Activated CD4-positive, alpha-beta T cell treated with anti-CD3 and anti-CD28 coated beads for 48 hours (primary cell): Measurements from ENCODE around the gene CES2.
A peak's percentile ranks its signal among the peaks of the same experiment; 100 is the strongest.
"Not testable (repeated sequence)": the region's sequence is repeated elsewhere in the genome, so short reads cannot be mapped to it uniquely, and the experiment has no call there.

Source experiments
- DNase-seq: peaks from one replicate; pipeline ENCODE4 v3.0.0-alpha.2; 2020

CES2 gene

DNA sequence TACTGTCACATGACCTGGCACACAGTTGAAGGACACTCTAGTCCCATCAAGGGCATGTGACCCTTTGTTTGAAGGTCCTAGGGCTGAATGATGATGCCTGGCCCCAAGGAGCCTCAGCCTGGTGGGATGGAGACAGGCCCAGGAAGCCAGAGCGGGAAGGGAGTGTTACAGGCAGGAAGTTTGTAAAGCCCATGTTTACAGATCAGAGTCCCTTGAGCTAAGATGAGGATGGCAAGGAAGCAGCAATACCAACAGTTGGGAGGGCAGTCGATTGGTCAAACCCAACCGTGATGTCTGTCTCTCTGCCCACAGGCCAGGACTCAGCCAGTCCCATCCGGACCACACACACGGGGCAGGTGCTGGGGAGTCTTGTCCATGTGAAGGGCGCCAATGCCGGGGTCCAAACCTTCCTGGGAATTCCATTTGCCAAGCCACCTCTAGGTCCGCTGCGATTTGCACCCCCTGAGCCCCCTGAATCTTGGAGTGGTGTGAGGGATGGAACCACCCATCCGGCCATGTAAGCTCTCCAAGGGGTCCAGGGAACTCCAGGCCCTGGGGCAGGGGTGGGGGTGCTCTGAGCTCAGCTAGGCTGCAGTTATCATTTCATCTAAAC, 2.5 kb downstream of the CES2 start:
- no peak for DNase-seq

DNA sequence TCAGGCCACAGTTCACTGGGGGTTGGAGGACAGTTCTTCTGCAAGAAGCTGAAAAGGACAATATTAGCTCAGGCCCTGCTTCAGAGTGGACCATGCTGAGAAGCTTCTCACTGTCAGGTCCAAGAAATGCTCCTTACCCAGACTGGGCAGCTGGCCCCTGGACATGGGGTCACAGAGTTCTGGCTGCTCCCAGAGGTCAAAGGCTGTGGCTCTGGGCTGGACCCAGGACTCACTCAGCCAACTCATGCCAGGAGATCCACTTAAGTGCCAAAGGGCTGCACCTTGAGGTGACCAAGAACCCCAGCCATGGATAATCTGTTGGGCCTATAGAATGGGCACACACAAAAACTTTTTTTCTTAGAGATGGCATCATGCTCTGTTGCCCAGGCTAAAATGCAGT, 4.0 kb downstream of the CES2 start:
- no peak for DNase-seq

DNA sequence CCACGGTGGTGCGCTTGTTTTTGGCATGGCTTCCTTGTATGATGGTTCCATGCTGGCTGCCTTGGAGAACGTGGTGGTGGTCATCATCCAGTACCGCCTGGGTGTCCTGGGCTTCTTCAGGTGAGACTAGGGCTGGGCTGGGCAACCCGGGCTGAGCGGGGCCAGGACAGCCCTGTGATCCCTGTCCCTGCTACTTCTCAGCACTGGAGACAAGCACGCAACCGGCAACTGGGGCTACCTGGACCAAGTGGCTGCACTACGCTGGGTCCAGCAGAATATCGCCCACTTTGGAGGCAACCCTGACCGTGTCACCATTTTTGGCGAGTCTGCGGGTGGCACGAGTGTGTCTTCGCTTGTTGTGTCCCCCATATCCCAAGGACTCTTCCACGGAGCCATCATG, 4.9 kb downstream of the CES2 start:
- DNase-seq, result no peak

DNA sequence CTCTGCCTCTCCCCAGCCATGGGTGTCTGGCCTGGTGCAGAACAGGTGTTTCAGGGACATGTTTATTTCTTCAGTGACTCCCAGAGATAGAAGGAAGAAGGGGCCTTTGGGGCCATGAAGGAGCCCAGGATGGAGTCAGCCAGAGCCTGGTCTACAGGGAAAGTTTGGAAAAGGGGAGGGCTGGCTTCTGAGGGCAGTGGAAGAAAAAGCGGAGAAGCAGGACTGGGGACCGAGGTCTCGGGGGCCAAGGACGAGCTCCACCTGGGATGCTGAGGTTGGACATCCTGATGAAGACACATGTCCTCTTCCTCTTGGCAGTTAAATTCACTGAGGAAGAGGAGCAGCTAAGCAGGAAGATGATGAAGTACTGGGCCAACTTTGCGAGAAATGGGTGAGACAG, 7.7 kb downstream of the CES2 start:
- DNase-seq, result no peak

DNA sequence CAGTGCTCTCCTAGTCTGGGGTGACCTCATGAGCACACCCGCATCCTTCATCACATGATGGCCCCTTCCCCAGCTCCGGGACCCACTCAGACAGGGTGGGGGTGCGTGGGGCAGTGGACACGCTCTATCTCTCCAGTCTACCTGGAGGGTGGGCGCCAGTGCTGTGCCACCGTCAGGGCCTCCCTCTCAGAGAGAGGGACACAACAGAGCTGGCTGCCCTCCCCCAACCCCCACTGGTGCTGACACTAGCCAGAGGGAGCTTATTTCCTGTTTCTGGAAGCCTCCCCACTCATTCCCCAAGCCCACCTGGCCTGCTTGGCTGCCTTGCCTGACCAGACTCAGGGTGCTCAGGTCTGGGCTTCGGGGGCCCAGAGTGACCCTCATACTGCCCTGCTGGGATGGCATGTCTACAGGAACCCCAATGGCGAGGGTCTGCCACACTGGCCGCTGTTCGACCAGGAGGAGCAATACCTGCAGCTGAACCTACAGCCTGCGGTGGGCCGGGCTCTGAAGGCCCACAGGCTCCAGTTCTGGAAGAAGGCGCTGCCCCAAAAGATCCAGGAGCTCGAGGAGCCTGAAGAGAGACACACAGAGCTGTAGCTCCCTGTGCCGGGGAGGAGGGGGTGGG, 8.2 kb downstream of the CES2 start:
- no peak for DNase-seq

DNA sequence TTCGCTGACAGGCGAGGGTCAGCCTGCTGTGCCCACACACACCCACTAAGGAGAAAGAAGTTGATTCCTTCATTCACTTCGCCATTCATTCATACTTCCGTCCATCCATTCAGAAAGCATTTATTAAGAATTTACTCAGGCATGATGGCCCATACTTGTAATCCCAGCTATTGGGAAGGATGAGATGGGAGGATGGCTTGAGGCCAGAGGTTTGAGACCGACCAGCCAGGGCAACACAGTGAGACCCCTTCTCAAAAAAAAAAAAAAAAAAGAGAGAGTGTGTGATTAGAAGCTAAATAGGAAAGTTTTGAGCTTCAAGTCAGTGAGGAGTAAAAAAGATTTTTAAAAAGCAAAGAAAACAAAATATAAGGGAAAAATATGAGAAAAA, 8.7 kb downstream of the CES2 start:
- DNase-seq, result no peak

DNA sequence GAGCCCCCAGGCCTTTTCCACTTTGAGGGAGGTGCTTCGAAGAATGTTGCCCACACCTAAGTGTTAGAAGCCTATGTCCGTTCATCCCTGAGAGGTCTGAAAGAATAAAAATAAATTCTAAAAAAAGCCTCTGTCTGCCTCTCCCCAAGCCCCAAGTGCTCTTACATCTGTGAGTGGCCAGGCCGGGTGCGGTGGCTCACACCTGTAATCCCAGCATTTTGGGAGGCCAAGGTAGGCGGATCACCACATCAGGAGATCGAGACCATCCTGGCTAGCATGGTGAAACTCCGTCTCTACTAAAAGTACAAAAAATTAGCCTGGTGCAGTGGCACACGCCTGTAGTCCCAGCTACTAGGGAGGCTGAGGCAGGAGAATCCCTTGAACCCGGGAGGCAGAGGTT, 9.7 kb downstream of the CES2 start:
- DNase-seq, result not testable (repeated sequence)

DNA sequence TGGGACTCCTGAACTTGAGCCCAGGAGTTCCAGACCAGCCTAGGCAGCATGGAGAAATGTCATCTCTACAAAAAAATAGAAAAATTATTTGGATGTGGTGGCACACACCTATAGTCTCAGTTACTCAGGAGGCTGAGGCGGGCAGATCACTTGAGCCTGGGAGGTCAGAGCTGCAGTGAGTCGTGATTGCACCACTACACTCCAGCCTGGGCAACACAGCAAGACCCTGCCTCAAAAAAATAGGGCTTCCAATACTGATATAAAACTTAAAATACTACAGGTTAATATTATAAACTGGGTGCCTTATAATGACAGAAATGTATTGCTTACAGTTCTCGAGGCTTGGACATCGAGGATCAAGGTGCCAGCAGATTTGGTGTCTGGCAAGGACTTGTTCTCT, 10.6 kb downstream of the CES2 start:
- DNase-seq, result no peak

DNA sequence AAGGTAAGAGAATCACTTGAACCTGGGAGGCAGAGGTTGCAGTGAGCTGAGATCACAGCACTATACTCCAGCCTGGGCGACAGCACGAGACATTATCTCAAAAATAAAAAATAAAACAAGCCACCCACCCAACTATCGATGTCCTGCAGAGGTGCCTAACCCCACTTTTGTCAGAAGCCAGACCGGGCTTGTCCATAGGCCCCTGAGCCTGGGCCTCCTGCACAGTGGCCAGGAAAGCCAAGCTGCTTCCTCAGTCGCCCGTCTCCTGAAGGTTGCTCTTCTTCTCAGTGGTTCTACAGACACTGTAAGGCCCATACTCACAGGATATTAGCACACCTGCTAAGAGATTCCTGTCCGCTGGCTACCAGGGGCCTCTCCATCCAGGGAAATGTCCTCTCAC, 11.2 kb downstream of the CES2 start:
- no peak for DNase-seq

DNA sequence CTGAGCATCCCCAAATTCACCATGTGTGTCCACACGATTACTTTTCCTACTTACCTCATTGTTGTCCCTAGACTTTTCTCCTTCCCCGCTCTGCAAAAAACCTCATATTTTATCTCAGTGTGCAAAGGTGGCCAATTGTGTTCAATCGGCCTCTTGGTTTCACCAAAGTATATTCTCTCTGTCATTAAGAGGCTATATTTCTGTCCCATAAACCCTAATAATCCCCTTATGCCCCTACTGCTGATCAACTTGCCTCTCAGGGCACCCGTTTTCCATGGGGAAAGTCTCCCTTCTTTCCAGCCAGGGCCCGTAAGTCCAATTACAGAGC, 11.6 kb downstream of the CES2 start:
- DNase-seq, result no peak

DNA sequence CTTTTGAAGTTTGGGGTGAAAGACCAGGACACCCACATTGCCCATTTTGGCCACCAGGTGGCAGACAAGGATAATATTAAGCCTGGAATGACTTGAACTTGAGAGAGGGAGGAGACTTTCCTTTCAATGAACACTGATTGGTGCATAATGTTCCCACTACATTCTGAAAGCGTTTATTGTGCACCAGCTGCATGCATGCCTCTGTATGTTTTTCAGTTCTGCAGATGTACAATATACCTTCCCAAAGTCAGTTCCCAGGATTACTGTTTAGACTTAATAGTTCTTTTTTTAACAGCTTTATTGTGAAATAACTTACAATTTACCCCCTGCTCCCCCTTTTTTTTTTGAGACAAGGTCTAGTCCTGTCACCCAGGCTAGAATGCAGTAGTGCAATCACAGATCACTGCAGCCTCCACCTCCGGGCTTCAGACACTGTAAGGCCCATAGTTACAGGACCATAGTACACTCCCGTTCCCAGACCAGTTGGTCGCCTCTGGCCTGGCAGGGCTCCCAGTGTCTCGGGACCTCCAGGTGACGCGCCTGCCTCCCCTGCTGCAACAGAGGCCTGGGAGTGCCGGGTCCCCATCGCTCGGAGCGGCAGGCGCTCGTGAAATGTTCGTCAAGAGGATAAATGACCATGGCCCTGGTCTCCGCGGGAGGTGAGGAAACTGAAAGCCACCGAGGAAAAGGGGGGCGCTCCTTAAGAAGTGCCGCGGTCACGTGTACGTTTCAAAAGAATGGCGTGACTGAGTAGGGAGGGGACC, 12.2 kb downstream of the CES2 start:
- peak; percentile 91 for DNase-seq

DNA sequence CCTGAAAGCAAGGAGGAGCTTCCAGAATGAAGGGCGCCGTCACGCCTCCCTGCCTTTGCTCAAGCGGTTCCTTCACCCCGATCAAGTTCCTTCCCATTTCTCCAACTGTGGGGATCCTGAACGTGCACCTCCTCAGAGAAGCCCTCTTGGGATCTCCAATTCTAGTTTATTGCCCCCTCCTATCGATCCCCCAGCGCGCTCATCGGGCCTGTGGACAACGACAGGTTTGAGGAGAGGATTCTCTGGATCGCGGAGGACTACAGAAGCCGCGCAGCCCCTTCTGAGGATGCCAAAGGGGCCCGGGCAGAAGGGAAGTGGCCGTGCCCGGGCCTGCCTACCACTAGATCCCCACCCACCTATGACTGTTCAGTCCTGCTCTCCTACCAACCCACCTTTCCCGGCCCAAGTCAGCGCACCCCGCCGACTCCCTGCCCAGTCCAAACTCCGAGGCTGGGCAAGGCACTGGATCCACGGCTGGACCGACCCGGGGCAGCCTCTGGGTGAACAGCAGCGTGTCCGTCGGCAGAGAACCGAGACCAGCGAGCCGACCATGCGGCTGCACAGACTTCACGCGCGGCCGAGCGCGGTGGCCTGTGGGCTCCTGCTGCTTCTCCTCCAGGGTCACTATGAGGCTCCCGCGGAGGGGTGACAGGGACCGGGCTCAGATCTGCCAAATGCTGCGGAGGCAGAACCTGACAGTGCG, 13.0 kb downstream of the CES2 start:
- DNase-seq, result no peak

DNA sequence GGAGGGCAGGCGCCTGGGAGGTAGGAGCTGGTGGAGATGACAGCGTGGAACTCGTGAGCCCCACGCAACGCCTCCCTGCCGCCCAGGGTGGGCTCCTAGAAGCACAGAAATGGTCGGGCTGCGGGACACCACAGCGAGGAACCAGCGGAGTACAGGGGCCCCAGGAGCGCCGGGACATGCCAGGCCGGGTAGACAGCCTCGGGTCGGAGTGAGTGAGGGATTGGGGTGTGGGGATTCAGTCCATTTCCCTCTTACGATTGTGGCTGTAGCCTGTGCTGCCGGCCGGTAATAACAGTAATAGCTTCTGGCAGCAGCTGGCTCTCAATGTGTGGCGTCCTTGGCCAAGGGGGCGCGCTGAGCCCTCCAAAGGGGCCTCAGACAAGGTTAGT, 13.5 kb downstream of the CES2 start:
- no peak for DNase-seq

DNA sequence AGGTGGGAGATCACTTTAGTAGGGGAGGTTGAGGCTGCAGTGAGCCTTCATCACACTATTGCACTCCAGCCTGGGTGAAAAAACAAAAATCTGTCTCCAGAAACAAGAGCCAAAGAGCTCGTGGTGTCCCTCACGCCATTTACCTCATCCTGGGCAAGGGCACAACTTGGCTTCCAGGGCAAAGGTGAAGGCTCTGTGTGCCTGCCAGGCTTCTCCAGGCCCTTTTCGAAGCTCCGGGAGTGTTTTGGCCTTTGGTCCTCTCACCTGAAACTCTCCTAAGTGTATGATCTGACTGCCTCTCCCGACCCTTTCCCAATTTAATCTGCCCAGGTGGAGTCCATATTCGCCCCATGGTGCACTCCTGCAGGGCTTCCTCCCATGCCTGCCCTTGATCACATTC, 14.2 kb downstream of the CES2 start:
- no peak for DNase-seq

DNA sequence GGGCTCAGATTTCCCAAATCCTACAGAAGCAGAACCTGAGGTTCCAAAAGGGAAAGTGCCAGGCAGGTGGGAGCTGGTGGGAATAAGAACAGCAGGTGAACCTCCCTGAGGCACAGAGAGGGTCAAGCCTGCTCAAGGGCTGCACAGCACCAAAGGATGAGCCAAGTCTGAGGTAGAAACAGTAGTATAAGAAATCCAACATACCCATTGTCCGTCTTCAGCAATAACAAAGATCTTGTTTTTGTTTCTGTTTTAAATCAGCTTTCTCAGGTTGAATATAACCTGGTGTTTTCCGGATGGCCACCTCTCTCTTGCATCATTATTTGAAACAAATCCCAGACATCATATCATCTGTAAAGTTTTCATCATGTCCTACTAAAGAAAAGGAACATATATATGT, 15.1 kb downstream of the CES2 start:
- DNase-seq, result no peak

DNA sequence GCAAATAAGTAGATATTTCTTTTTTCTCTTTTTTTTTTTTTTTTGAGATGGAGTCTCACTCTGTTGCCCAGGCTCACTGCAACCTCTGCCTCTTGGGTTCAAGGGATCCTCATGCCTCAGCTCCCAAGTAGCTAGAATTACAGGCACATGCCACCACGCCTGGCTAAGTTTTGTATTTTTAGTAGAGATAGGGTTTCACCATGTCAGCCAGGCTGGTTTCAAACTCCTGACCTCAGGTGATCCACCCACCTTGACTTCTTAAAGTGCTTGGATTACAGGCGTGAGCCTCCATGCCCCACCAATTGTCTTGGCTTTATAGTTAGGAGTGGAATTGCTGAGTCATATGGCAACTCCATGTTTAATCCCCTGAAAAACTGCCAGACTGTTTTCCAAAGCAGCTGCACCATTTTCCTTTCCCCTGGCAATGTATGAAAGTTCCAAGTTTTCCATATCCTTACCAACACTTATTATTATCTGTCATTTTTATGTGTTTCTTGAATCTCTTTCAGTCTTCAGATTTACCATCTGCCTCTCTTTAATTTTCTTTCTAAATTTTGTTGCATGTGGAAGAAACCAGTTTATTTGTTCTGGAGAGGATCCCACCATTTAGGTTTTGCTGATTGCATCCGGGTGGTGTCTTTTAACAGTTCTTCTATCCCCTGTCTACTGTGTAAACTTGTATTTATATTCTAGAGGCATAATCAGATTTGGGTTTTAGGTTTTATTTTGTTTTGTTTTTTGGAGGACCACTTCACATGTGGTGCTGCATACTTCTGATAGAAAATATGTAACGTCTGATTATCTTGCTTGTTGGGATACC, 15.9 kb downstream of the CES2 start:
- no peak for DNase-seq

DNA sequence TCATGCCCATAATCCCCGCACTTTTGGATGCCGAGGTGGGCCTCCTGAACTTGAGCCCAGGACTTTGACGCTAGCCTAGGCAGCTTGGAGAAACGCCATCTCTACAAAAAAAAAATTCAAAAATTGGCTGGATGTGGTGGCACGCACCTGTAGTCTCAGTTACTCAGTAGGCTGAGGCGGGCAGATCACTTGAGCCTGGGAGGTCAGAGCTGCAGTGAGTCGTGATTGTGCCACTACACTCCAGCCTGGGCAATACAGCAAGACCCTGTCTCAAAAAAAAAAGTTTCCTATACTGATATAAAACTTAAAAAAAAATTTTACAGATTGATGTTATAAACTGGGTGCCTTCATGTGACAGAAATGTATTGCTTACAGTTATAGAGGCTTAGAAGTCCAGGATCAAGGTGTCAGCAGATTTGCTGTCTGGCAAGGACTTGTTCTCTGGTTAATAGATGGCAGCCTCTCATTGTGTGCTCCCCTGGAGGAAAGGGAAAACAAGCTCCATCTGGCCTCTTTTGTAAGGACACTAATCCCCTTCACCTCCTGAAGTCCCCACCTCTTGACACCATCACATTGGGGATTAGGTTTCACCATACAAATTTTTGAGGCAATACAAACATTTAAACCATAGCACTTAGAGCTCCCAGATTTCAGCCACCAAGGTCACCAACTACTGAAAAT, 17.3 kb downstream of the CES2 start:
- no peak for DNase-seq

DNA sequence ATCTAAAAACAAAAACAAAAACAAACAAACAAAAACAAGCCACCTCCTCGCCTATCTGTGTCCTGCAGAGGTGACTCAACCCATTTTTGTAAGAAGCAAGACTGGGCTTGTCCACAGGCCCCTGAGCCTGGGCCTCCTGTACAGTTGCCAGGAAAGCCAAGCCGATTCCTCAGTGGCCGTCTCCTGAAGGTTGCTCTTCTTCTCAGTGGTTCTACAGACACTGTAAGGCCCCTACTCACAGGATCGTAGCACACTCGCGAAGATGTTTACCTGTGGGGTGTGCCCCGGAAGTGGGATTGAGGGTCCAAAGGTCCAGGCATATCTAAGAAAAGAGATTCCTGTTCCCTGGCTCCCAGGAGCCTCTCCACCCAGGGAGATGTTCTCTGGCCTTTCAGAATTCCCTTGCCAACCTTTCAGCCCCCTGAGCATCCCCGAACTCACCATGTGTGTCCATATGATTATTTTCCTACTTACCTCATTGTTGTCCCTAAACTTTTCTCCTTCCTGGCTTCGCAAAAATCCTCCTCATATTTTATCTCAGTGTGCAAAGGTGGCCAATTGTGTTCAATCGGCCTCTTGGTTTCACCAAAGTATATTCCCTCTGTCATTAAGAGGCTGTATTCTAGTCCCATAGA, 18.3 kb downstream of the CES2 start:
- DNase-seq, result no peak

DNA sequence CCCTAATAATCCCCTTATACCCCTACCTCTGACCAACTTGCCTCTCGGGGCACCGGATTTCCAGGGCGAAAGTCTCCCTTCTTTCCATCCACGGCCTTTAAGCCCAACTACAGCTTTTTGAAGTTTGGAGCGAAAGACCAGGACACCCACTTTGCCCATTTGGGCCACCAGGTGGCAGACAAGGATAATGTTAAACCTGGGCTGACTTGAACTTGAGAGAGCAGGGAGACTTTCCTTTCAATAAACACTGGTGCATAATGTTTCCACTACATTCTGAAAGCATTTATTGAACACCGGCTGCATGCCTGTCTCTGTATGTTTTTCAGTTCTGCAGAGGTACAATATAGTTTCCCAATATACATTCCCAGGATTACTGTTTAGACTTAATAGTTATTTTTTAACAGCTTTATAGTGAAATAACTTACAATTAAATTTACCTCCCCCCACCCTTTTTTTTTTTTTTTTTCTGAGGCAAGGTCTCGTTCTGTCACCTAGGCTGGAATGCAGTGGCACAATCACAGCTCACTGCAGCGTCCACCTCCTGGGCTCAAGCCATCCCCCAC, 18.9 kb downstream of the CES2 start:
- peak; percentile 88 for DNase-seq

DNA sequence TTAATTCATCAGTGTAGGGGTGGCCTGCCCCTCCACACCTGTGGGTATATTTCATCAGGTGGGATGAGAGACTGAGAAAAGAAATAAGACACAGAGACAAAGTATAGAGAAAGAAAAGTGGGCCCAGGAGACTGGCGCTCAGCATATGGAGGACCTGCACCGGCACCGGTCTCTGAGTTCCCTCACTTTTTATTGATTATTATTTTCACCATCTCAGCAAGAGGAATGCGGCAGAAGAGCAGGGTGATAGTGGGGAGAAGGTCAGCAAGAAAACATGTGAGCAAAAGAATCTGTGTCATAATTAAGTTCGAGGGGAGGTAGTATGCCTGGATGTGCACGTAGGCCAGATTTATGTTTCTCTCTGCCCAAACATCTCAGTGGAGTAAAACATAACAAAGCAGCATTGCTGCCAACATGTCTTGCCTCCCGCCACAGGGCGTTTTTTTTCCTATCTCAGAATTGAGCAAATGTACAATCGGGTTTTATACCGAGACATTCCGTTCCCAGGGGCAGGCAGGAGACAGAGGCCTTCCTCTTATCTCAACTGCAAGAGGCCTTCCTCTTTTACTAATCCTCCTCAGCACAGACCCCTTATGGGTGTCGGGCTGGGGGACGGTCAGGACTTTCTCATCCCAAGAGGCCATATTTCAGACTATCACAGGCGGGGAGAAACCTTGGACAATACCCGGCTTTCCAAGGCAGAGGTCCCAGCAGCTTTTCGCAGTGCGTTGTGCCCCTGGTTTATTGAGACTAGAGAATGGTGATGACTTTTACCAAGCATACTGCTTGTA, 20.2 kb downstream of the CES2 start:
- DNase-seq, result not testable (repeated sequence)

DNA sequence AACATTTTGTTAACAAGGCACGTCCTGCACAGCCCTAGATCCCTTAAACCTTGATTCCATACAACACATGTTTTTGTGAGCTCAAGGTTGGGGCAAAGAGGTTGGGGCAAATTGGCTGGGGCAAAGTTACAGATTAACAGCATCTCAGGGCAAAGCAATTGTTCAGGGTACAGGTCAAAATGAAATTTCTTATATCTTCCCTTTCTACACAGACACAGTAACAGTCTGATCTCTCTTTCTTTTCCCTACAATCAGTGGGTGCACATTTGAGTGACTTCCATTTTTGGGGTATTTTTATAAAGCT, 20.8 kb downstream of the CES2 start:
- not testable (repeated sequence) for DNase-seq
